ENCODE measurements around the gene IL5RA.

The IL5RA gene

GRCh38 chr3:3059645-3060044 lies 50.5 kb downstream of the IL5RA start:
- H3K27ac Mint-ChIP-seq, result no peak overlapping the region
- no peaks in the 10 kb centered on the region for H3K36me3 Mint-ChIP-seq
- no peak overlapping the region for H3K4me3 Mint-ChIP-seq
- H3K9me3 Mint-ChIP-seq (ENCODE audit: low read depth), result no peaks in the 10 kb centered on the region
- H3K27me3 Mint-ChIP-seq, result peaks cover 6% of the 10 kb centered on the region
- H3K4me1 Mint-ChIP-seq (ENCODE audit: low read depth), result no peaks in the 10 kb centered on the region

GRCh38 chr3:3053974-3054373 lies 56.2 kb downstream of the IL5RA start:
- H3K4me3 Mint-ChIP-seq, result no peak overlapping the region
- H3K9me3 Mint-ChIP-seq (ENCODE audit: low read depth), result no peaks in the 10 kb centered on the region
- no peaks in the 10 kb centered on the region for H3K4me1 Mint-ChIP-seq (ENCODE audit: low read depth)
- no peaks in the 10 kb centered on the region for H3K36me3 Mint-ChIP-seq
- peaks cover 5% of the 10 kb centered on the region for H3K27me3 Mint-ChIP-seq
- no peak overlapping the region for H3K27ac Mint-ChIP-seq

DNA sequence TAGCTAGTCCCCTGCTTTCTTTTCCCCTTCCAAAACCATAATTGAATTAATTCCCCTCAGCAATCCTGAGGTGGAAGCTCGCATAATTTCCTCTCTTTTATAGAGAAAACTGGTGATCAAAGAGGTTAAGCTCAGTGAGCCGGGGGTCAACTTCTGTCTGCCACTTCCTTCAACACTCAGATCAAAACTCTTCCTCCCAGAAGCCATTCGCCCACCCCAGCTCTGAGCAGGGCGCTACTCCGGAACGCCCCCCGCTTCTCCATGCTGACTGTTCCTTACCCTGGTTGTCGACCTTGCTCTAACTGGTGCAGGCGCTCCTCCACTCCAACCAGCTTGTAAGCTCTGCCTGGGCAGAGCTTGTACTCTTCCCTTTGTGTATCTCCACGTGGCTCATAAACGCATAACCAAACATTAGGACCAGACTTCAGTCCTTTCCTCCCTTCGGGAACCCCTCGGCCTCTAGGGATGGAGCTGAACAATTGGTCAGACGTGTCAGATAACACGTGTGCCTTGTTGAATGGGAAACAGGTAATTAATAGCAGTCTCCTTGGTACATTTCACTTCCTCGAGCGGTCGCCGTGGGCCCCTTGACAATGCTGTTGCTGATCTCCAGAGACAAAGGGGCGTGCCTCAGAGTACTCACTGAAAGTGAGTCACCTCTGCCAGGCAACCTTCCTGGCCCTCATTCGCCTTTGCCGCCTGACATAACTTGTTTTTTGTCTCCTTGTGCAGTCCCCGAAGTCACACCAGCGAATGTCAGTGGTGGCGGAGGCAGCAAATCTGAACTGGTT lies 71.8 kb downstream of the IL5RA start:
- Mint-ChIP-seq H3K36me3 (no peaks in the 10 kb centered on the region), H3K27ac (no peak overlapping the region), H3K4me3 (no peak overlapping the region), H3K9me3 (ENCODE audit: low read depth) (no peaks in the 10 kb centered on the region), H3K27me3 (no peaks in the 10 kb centered on the region), H3K4me1 (ENCODE audit: low read depth) (no peaks in the 10 kb centered on the region)

GRCh38 chr3:3037156-3037555 lies 73.0 kb downstream of the IL5RA start:
- no peaks in the 10 kb centered on the region for H3K4me1 Mint-ChIP-seq (ENCODE audit: low read depth)
- no peak overlapping the region for H3K27ac Mint-ChIP-seq
- no peaks in the 10 kb centered on the region for H3K9me3 Mint-ChIP-seq (ENCODE audit: low read depth)
- no peaks in the 10 kb centered on the region for H3K36me3 Mint-ChIP-seq
- H3K27me3 Mint-ChIP-seq, result no peaks in the 10 kb centered on the region
- no peak overlapping the region for H3K4me3 Mint-ChIP-seq

- Mint-ChIP-seq H3K27me3 (no peaks in the 10 kb centered on the region), H3K4me1 (ENCODE audit: low read depth) (peaks cover 10% of the 10 kb centered on the region), H3K36me3 (no peaks in the 10 kb centered on the region), H3K4me3 (no peak overlapping the region), H3K9me3 (ENCODE audit: low read depth) (no peaks in the 10 kb centered on the region), H3K27ac (no peak overlapping the region)
These were observed 78.8 kb downstream of the IL5RA start for GRCh38 chr3:3031326-3031725.

GRCh38 chr3:3027976-3028567 lies 82.1 kb downstream of the IL5RA start:
- Mint-ChIP-seq H3K4me1 (ENCODE audit: low read depth) (peaks cover 10% of the 10 kb centered on the region), H3K4me3 (peak overlapping the region; percentile 14), H3K27me3 (no peaks in the 10 kb centered on the region)

DNA sequence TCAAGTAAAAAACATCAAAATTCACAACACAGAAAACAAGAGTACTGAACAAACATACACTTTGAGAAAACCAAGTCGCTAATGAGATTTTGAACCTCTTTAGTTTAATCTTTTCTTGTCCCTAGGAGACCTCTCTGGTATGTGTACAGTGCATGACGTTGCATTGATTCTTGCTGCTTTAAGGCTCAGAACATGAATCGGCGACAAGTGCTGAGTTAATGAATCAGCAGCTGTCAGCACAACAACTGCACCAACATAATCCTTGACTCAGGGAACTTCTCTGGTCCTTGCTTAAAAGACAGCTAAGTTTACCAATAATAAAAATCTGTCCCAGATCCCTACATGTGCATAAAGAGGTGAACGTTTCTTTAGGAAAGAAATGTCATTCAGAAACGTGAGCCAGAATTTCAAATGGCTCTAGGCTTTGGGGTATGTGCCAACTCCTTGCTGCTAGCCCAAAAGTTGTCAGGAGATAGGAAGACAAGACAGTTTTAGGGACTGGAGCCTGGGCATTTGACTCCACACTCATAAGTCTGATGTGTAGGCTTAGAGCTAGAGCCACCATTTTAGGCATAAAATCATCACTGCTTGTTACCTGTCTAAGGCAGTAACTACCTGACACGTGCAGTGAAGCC lies 86.9 kb downstream of the IL5RA start:
- H3K4me1 Mint-ChIP-seq (ENCODE audit: low read depth), result peaks cover 7% of the 10 kb centered on the region
- no peaks in the 10 kb centered on the region for H3K36me3 Mint-ChIP-seq
- no peak overlapping the region for H3K4me3 Mint-ChIP-seq
- H3K27ac Mint-ChIP-seq, result no peak overlapping the region
- H3K9me3 Mint-ChIP-seq (ENCODE audit: low read depth), result no peaks in the 10 kb centered on the region
- H3K27me3 Mint-ChIP-seq, result peaks cover 2% of the 10 kb centered on the region

More at GRCh38 chr3:3027976-3028567, 82.1 kb downstream of the IL5RA start:
- Mint-ChIP-seq H3K27ac (no peak overlapping the region), H3K9me3 (ENCODE audit: low read depth) (no peaks in the 10 kb centered on the region), H3K36me3 (no peaks in the 10 kb centered on the region)

- H3K27me3 Mint-ChIP-seq, result peaks cover 4% of the 10 kb centered on the region
- H3K36me3 Mint-ChIP-seq, result no peaks in the 10 kb centered on the region
- H3K9me3 Mint-ChIP-seq (ENCODE audit: low read depth), result no peaks in the 10 kb centered on the region
- no peak overlapping the region for H3K4me3 Mint-ChIP-seq
- H3K27ac Mint-ChIP-seq, result no peak overlapping the region
- no peaks in the 10 kb centered on the region for H3K4me1 Mint-ChIP-seq (ENCODE audit: low read depth)
These were observed 90.0 kb downstream of the IL5RA start for GRCh38 chr3:3020209-3020608.
